T-cell (primary cell): ENCODE measurements around the gene TIE1. TPM values are rescaled to one million over a fixed set of nuclear protein-coding genes. Genes with fewer than 3 reads are reported as not detected.

Experiments used
- ATAC-seq, 4 experiments: fragments of 200-7000 bp in 3 of 4; fragments of 150-1000 bp in 1 of 4; cut with Tn5 transposase; replicated peaks in 1 of 4; 1 replicate in 3 of 4; 2 replicates in 1 of 4; pipeline ENCODE4 v1.10.0; 2021; ENCODE audit warnings: moderate library complexity in 3 of 4, mild to moderate bottlenecking in 2 of 4, moderate number of reproducible peaks in 1 of 4
- CTCF ChIA-PET, 2 donors: fragments of 300-600 bp; sonication (Branson Sonifier 250); formaldehyde crosslinking; loops; one replicate each; lab custom pipeline; 2022; ENCODE audit warnings: antibody characterized with exemption in 2 of 2; lab: Charles Lee
- POLR2A ChIA-PET, 2 donors: fragments of 300-600 bp; sonication (Branson Sonifier 250); formaldehyde crosslinking; loops; one replicate each; lab custom pipeline; 2022; ENCODE audit warnings: antibody characterized with exemption in 2 of 2; lab: Charles Lee
- DNase-seq, 35 experiments: peaks; one replicate each; pipeline versions ENCODE4 v3.0.0 to v3.0.0-alpha.2; 2013 to 2023
- H3K27ac ChIP-seq: one replicate; pipeline ENCODE4 v1.5.1; 2013; ENCODE audit warnings: low read length
- H3K27me3 ChIP-seq, 2 experiments: replicated peaks in 1 of 2; 1 replicate in 1 of 2; 2 replicates in 1 of 2; pipeline versions ENCODE4 v1.6.1 to v1.7.0; 2013; ENCODE audit warnings: low read length in 1 of 2, mixed read lengths in 1 of 2; ENCODE audit not compliant: control insufficient read depth in 2 of 2, insufficient read depth in 2 of 2; ENCODE audit errors: extremely low read depth in 1 of 2
- H3K36me3 ChIP-seq, 2 donors: 1 replicate in 1 of 2; 2 replicates in 1 of 2; pipeline versions ENCODE4 v1.6.1 to v1.7.0; 2013; ENCODE audit warnings: low read length in 1 of 2; ENCODE audit not compliant: control insufficient read depth in 2 of 2, insufficient read depth in 1 of 2; ENCODE audit errors: extremely low read depth in 1 of 2
- H3K4me1 ChIP-seq, 2 experiments: 1 replicate in 1 of 2; 2 replicates in 1 of 2; pipeline versions ENCODE4 v1.6.1 to v1.7.0; 2013; ENCODE audit warnings: low read length in 2 of 2, mixed read lengths in 1 of 2; ENCODE audit not compliant: insufficient read depth in 2 of 2, control insufficient read depth in 1 of 2; ENCODE audit errors: extremely low read depth in 1 of 2
- H3K4me3 ChIP-seq, 2 donors: 1 replicate in 1 of 2; 2 replicates in 1 of 2; pipeline versions ENCODE4 v1.5.1 to v1.7.0; 2013; ENCODE audit warnings: mild to moderate bottlenecking in 2 of 2, low read length in 1 of 2, moderate library complexity in 1 of 2; ENCODE audit not compliant: control insufficient read depth in 1 of 2; ENCODE audit errors: extremely low read depth in 1 of 2
- H3K9me3 ChIP-seq: 2 replicates; pipeline ENCODE4 v1.7.0; 2013
- H3K27ac Mint-ChIP-seq, 2 donors: one replicate each; pipeline ENCODE4 v1.8.0; 2020 to 2021; ENCODE audit warnings: mild to moderate bottlenecking in 2 of 2, mixed read lengths in 2 of 2
- H3K27me3 Mint-ChIP-seq, 2 donors: one replicate each; pipeline ENCODE4 v1.8.0; 2021 to 2022; ENCODE audit warnings: mixed read lengths in 2 of 2
- H3K36me3 Mint-ChIP-seq: one replicate; pipeline ENCODE4 v1.8.0; 2021; ENCODE audit warnings: mixed read lengths
- H3K4me1 Mint-ChIP-seq, 3 donors: one replicate each; pipeline ENCODE4 v1.8.0; 2020 to 2022; ENCODE audit warnings: mixed read lengths in 3 of 3, mild to moderate bottlenecking in 1 of 3
- H3K4me3 Mint-ChIP-seq, 3 donors: one replicate each; pipeline ENCODE4 v1.8.0; 2020 to 2022; ENCODE audit warnings: mild to moderate bottlenecking in 3 of 3, mixed read lengths in 3 of 3, moderate library complexity in 3 of 3
- H3K9me3 Mint-ChIP-seq, 3 donors: one replicate each; pipeline ENCODE4 v1.8.0; 2020 to 2022; ENCODE audit warnings: mixed read lengths in 3 of 3
- WGBS: methylation state at CpG from one replicate; pipeline ENCODE4 v1.1.5; 2013; ENCODE audit warnings: missing lambda C conversion rate; ENCODE audit not compliant: insufficient coverage; 5-methylcytosine and 5-hydroxymethylcytosine counted together
- total RNA-seq, 35 experiments: library from RNA in 6 of 35; stranded (reverse) in 6 of 35; fragments of 120-200 nt in 1 of 35; gene quantifications; one replicate each; pipeline versions ENCODE4 v1.2.1 to v1.2.4 and lab custom pipeline; 2013 to 2026

The TIE1 gene
- total RNA-seq, 5 donors from 2014 or later (not counting 1 experiment from before 2014, with no cell fraction given), result 0.26 to 1.9 (median 0.32) TPM

DNA sequence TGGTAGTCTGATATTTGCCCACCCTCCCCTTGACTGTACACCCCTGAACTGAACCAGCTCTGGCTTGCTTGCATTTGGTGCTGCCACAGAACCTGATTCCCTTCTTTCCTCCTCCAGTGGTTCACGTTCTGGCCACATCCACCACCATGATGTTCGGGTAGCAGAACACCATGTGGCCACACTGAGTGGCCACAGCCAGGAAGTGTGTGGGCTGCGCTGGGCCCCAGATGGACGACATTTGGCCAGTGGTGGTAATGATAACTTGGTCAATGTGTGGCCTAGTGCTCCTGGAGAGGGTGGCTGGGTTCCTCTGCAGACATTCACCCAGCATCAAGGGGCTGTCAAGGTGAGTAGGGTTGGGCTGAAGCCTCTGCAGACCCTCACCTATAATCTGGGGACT lies 59.8 kb downstream of the TIE1 start:
- POLR2A ChIA-PET, result no interaction called here

DNA sequence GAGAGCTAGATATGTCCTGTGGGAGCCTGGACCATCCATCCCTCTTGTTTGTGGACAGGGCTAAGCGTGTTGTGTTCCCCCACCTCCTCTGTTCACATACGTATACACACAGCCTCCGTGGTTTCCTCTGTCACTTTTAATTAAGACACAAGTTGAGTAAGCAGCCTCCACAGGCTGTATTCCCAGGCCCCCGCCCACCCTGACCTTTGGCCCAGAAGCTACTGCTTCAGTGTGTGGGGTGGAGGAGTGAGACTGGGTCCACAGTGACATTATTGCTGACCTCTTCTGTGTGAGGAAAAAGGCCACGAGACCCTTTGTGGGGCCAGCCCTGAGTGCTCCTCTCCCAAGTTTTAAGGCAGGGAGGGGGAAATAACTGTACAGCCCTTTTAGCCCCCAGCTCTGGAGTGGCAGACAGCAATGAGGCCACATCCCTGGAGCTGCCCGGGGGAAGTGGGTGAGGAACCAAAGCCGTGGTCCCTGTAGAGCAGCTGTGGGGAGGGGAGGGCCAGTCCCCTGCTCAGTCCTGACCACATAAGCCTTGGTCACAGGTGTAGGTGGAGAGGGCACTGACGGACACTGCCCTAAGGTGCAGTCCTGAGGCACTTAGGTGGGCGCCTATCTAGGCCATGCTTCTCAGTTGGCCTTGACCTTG lies 62.6 kb downstream of the TIE1 start:
- DNase-seq (no peak), ATAC-seq (no peak)
- Histone ChIP-seq H3K9me3 (no peaks in the 10 kb centered on the region), H3K4me3 (no peak overlapping the region), H3K4me1 (peaks cover 0 to 30% of the 10 kb centered on the region in 2 experiments), H3K27ac (no peak overlapping the region), H3K27me3 (no peaks in the 10 kb centered on the region), H3K36me3 (peaks cover 7 to 35% of the 10 kb centered on the region in 2 donors)
- POLR2A ChIA-PET, result interaction anchor here in 1 of 2 donors (0.6 kb wide), 1 partner anchor 32 kb away, joined by 6 read pairs; no protein-coding TSS in a partner anchor
- Mint-ChIP-seq H3K36me3 (peaks cover 29% of the 10 kb centered on the region), H3K4me1 (peaks cover 32 to 47% (median 37%) of the 10 kb centered on the region in 3 donors), H3K27me3 (no peaks in the 10 kb centered on the region), H3K4me3 (no peak overlapping the region), H3K9me3 (no peaks in the 10 kb centered on the region), H3K27ac (no peak overlapping the region)
- CTCF ChIA-PET, result interaction anchor here in 1 of 2 donors (0.6 kb wide), 1 partner anchor 8 kb away, joined by 3 read pairs; no protein-coding TSS in a partner anchor
- 73% methylated on average over 4 of the region's 9 CpGs for WGBS

More for the DNA sequence above, 59.8 kb downstream of the TIE1 start:
- no peaks in the 10 kb centered on the region for H3K27me3 Mint-ChIP-seq
- no peak overlapping the region for H3K4me3 ChIP-seq
- no peaks in the 10 kb centered on the region for H3K9me3 Mint-ChIP-seq
- no peaks in the 10 kb centered on the region for H3K9me3 ChIP-seq
- H3K4me1 Mint-ChIP-seq, result peaks cover 22 to 37% (median 26%) of the 10 kb centered on the region in 3 donors
- no peaks in the 10 kb centered on the region for H3K27me3 ChIP-seq
- H3K36me3 ChIP-seq, result peaks cover 7 to 35% of the 10 kb centered on the region in 2 donors
- no peak overlapping the region for H3K27ac Mint-ChIP-seq
- ATAC-seq, result no peak
- CTCF ChIA-PET, result no interaction called here
- peaks cover 5 to 16% of the 10 kb centered on the region in 2 experiments for H3K4me1 ChIP-seq
- H3K27ac ChIP-seq, result no peak overlapping the region
- WGBS, result 27% methylated on average over 2 of the region's 4 CpGs
- peaks cover 29% of the 10 kb centered on the region for H3K36me3 Mint-ChIP-seq
- no peak for DNase-seq
- H3K4me3 Mint-ChIP-seq, result no peak overlapping the region

DNA sequence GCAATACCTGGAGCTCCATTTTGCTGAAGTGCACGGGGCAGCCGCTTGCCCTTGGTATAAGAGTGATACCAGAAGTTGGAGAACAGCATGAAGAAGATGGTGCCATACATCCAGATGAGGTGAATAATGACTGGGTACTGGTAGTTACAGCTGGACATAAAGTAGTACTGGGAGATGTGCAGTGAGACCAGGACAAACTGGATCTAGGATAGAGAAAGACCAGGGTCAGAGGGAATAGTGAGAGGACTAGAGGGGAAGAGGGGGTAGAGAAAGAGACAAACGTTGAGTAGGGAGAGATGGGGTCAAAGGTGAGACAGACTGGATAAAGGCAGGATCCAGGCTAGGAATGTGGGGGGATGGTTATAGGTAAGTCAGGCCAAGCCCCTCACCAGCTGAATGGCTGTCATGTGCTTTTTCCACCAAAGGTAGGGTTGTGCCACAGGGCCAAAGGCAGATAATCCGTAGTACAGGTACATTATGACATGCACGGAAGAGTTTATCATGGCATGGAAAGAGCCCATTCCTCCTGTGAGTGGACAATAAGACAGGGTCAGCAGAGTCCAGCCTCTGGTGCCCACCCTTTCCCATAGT lies 63.2 kb downstream of the TIE1 start:
- Histone ChIP-seq H3K4me3 (no peak overlapping the region), H3K27ac (no peak overlapping the region), H3K4me1 (peaks cover 4 to 33% of the 10 kb centered on the region in 2 experiments), H3K27me3 (no peaks in the 10 kb centered on the region), H3K9me3 (no peaks in the 10 kb centered on the region), H3K36me3 (peaks cover 7 to 35% of the 10 kb centered on the region in 2 donors)
- POLR2A ChIA-PET, result interaction anchor here in 1 of 2 donors (0.6 kb wide), 2 partner anchors 9 to 31 kb away, joined by 6 read pairs; no protein-coding TSS in a partner anchor
- CTCF ChIA-PET, result no interaction called here
- 84% methylated on average over 5 of the region's 5 CpGs for WGBS
- Mint-ChIP-seq H3K27me3 (no peaks in the 10 kb centered on the region), H3K9me3 (no peaks in the 10 kb centered on the region), H3K27ac (no peak overlapping the region), H3K4me1 (peaks cover 36 to 47% (median 40%) of the 10 kb centered on the region in 3 donors), H3K4me3 (no peak overlapping the region), H3K36me3 (peaks cover 29% of the 10 kb centered on the region)
- ATAC-seq (no peak), DNase-seq (no peak)

DNA sequence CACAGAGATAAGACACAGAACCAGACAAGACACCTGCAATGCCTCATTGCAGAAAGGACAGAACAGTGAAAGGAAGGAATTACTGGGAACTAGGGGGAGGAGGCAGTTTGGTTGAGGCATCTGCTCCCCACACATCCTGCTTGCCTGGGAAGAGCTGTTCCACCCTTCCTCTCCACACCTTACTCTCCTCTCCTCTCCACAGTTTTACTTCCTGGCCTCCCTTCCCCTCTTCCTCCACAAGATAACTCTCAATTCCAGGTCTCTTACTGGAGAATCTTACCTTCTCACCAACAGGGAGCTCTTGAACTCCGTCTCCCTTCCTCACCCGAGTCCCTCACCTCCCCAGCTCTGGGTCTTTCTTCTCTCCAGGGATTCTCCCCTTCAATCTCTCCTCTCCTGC lies 64.9 kb downstream of the TIE1 start:
- Histone ChIP-seq H3K27ac (peak overlapping the region; percentile 74), H3K4me3 (no peak overlapping the region), H3K27me3 (no peaks in the 10 kb centered on the region), H3K4me1 (peaks cover 4 to 36% of the 10 kb centered on the region in 2 experiments), H3K9me3 (no peaks in the 10 kb centered on the region), H3K36me3 (peaks cover 7 to 35% of the 10 kb centered on the region in 2 donors)
- Mint-ChIP-seq H3K9me3 (no peaks in the 10 kb centered on the region), H3K27me3 (no peaks in the 10 kb centered on the region), H3K4me3 (peak overlapping the region; percentile 81 to 97 (median 87)), H3K27ac (peak overlapping the region; percentile 88 to 91), H3K4me1 (peaks cover 36 to 44% (median 37%) of the 10 kb centered on the region in 3 donors), H3K36me3 (peaks cover 29% of the 10 kb centered on the region)
- WGBS, result 94% methylated on average over 2 of the region's 2 CpGs
- POLR2A ChIA-PET, result no interaction called here
- no peak for DNase-seq
- no peak for ATAC-seq
- CTCF ChIA-PET, result no interaction called here

DNA sequence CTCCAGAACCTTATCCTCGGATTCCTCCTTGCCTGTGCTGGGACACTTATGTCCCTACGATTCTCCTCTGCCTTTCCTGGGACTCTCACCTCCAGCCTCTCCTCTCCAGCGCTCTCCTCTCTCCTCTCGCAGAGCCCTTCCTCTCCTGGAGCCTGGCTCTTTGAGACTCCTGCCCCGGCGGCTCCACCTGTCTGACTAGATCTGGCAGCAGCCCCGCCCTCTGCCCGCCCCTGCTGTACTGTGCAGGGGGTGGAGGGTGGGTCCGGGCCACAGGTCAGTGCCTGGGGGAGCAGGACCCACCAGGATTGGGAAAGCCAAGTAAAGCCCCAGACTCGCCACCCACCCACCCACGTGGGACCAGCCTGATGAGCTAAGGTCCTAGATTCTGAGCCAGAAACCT lies 65.4 kb downstream of the TIE1 start:
- no peaks in the 10 kb centered on the region for H3K9me3 Mint-ChIP-seq
- H3K4me3 Mint-ChIP-seq, result peak overlapping the region; percentile 81 to 97 (median 87)
- no peaks in the 10 kb centered on the region for H3K27me3 ChIP-seq
- H3K9me3 ChIP-seq, result no peaks in the 10 kb centered on the region
- H3K4me1 Mint-ChIP-seq, result peaks cover 40 to 48% (median 42%) of the 10 kb centered on the region in 3 donors
- H3K27me3 Mint-ChIP-seq, result no peaks in the 10 kb centered on the region
- H3K27ac Mint-ChIP-seq, result peak overlapping the region; percentile 88 to 91
- peaks cover 5 to 35% of the 10 kb centered on the region in 2 donors for H3K36me3 ChIP-seq
- H3K27ac ChIP-seq, result peak overlapping the region; percentile 74
- H3K4me3 ChIP-seq, result no peak overlapping the region
- DNase-seq (no peak), ATAC-seq (no peak)
- H3K4me1 ChIP-seq, result peaks cover 4 to 36% of the 10 kb centered on the region in 2 experiments
- peaks cover 28% of the 10 kb centered on the region for H3K36me3 Mint-ChIP-seq
- ChIA-PET POLR2A (no interaction called here), CTCF (no interaction called here)
- 67% methylated on average over 3 of the region's 11 CpGs for WGBS

DNA sequence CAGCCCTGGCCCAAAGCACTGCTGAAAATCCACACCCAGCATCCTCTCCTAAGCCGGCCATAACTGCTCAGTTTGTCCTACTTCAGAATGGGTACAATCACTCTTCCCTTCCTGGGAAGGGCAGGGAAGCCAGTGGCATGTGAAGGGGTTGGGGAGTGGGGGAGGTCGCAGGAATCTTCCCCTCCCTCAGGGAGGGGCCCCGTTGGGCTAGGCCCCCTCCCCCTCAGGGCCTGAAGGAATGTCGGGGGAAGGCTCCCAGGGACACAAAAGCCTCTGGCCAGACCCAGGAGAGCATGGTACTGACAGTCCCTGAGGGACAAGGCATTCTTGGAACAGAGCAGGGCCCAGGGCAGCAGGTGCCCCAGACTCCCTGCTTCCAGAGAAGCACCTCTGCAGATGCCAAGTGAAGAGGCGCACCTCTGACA lies 65.8 kb downstream of the TIE1 start:
- Mint-ChIP-seq H3K4me1 (peaks cover 42 to 48% (median 44%) of the 10 kb centered on the region in 3 donors), H3K9me3 (no peaks in the 10 kb centered on the region), H3K36me3 (peaks cover 26% of the 10 kb centered on the region), H3K4me3 (peak overlapping the region; percentile 81 to 97 (median 87)), H3K27ac (peak overlapping the region; percentile 88 to 91), H3K27me3 (no peaks in the 10 kb centered on the region)
- ChIA-PET CTCF (no interaction called here), POLR2A (no interaction called here)
- Histone ChIP-seq H3K9me3 (no peaks in the 10 kb centered on the region), H3K36me3 (peaks cover 5 to 35% of the 10 kb centered on the region in 2 donors), H3K4me1 (peaks cover 4 to 36% of the 10 kb centered on the region in 2 experiments), H3K27me3 (no peaks in the 10 kb centered on the region), H3K27ac (peak overlapping the region; percentile 74), H3K4me3 (peak overlapping the region; percentile 63 to 69)
- WGBS, result 36% methylated on average over 2 of the region's 5 CpGs
- ATAC-seq (no peak), DNase-seq (no peak)
